ENCODE data around the gene CCDC71. TPM values are rescaled to one million over a fixed set of nuclear protein-coding genes. Genes with fewer than 3 reads are reported as not detected.
A peak's percentile ranks its signal among the peaks of the same experiment; 100 is the strongest.

CCDC71 gene
- total RNA-seq, 5 donors from 2014 or later (not counting 1 experiment from before 2014, with no cell fraction given): 20.4 to 37.0 (median 35.8) TPM

- H3K4me3 Mint-ChIP-seq: peak within 1 kb of the TSS; percentile 83 to 85 (median 83)
- WGBS (ENCODE audit: insufficient coverage): under 1% methylated on average over 66 of the region's 70 CpGs
- peak within 1 kb of the TSS; percentile 93 for H3K27ac ChIP-seq (ENCODE audit: low read length)
- H3K36me3 Mint-ChIP-seq: peaks cover 23% of the 10 kb centered on the region
- no peaks in the 10 kb centered on the region for H3K27me3 Mint-ChIP-seq
- peaks cover 8 to 33% of the 10 kb centered on the region in 2 donors for H3K36me3 ChIP-seq (ENCODE audit: control insufficient read depth in 2 of 2, extremely low read depth in 1 of 2, insufficient read depth in 1 of 2, low read length in 1 of 2)
- H3K4me1 Mint-ChIP-seq: peaks cover 14 to 22% (median 22%) of the 10 kb centered on the region in 3 donors
- peak within 1 kb of the TSS; percentile 81 to 95 for H3K4me3 ChIP-seq (ENCODE audit: control insufficient read depth in 1 of 2, extremely low read depth in 1 of 2, low read length in 1 of 2)
- H3K27ac Mint-ChIP-seq: peak within 1 kb of the TSS; percentile 87 to 89
- no peaks in the 10 kb centered on the region for H3K9me3 ChIP-seq
- no peaks in the 10 kb centered on the region for H3K9me3 Mint-ChIP-seq
- no peaks in the 10 kb centered on the region for H3K27me3 ChIP-seq (replicated peaks in 1 of 2; ENCODE audit: control insufficient read depth in 2 of 2, extremely low read depth in 1 of 2, insufficient read depth in 2 of 2, low read length in 1 of 2)
- H3K4me1 ChIP-seq (ENCODE audit: control insufficient read depth in 1 of 2, extremely low read depth in 1 of 2, insufficient read depth in 2 of 2, low read length in 2 of 2): peaks cover 9 to 42% of the 10 kb centered on the region in 2 experiments
- CTCF ChIA-PET: interaction anchor here (0.5 to 1.7 kb wide), 8 partner anchors 17 to 181 kb away, joined by 3 to 15 read pairs (median 3); partner anchors contain the start of genes IMPDH2 (in 1 of the 2), KLHDC8B (in 1 of the 2) and QRICH1 (in 1 of the 2)
- ATAC-seq (replicated peaks in 1 of 4) (peak; percentile 92 to 95 (median 93)), DNase-seq (peak; percentile 85 to 99 (median 94))
- POLR2A ChIA-PET: interaction anchor here in 1 of 2 donors (0.5 to 1.2 kb wide), 5 partner anchors 17 to 291 kb away, joined by 3 to 17 read pairs (median 3); partner anchors contain the start of genes DALRD3, QRICH1, RHOA and TCTA
These were observed 45.5 kb downstream of the CCDC71 start, which contains the start of gene USP19 for GRCh38 chr3:49120438-49121131. Gene USP19 (minus strand): TSS chr3:49120823. CDS start chr3:49119145, 1,678 bp downstream.

GRCh38 chr3:49120096-49120437 is 46.1 kb downstream of the CCDC71 start:
- Histone ChIP-seq H3K9me3 (no peaks in the 10 kb centered on the region), H3K27ac (ENCODE audit: low read length) (peak overlapping the region; percentile 93), H3K27me3 (replicated peaks in 1 of 2; ENCODE audit: control insufficient read depth in 2 of 2, extremely low read depth in 1 of 2, insufficient read depth in 2 of 2, low read length in 1 of 2) (no peaks in the 10 kb centered on the region), H3K4me1 (ENCODE audit: control insufficient read depth in 1 of 2, extremely low read depth in 1 of 2, insufficient read depth in 2 of 2, low read length in 2 of 2) (peaks cover 9 to 42% of the 10 kb centered on the region in 2 experiments), H3K36me3 (ENCODE audit: control insufficient read depth in 2 of 2, extremely low read depth in 1 of 2, insufficient read depth in 1 of 2, low read length in 1 of 2) (peaks cover 9 to 38% of the 10 kb centered on the region in 2 donors), H3K4me3 (ENCODE audit: control insufficient read depth in 1 of 2, extremely low read depth in 1 of 2, low read length in 1 of 2) (peak overlapping the region; percentile 81 to 95)
- 0% methylated on average over 9 of the region's 9 CpGs for WGBS (ENCODE audit: insufficient coverage)
- peak overlapping the region; percentile 87 to 89 for H3K27ac Mint-ChIP-seq
- POLR2A ChIA-PET: interaction anchor here in 1 of 2 donors (0.6 kb wide), 1 partner anchor 11 kb away, joined by 3 read pairs; no protein-coding TSS in a partner anchor
- peaks cover 14 to 22% (median 22%) of the 10 kb centered on the region in 3 donors for H3K4me1 Mint-ChIP-seq
- DNase-seq: peak in 7 of 35 experiments; percentile 5 to 30 (median 10)
- no peaks in the 10 kb centered on the region for H3K9me3 Mint-ChIP-seq
- H3K27me3 Mint-ChIP-seq: no peaks in the 10 kb centered on the region
- peak overlapping the region; percentile 83 to 85 (median 83) for H3K4me3 Mint-ChIP-seq
- CTCF ChIA-PET: interaction anchor here in 1 of 2 donors (0.5 to 1.7 kb wide), 5 partner anchors 16 to 182 kb away, joined by 3 to 15 read pairs (median 4); partner anchors contain the start of genes KLHDC8B and QRICH1
- peak in 3 of 4 experiments; percentile 1 to 9 (median 3) for ATAC-seq (replicated peaks in 1 of 4)
- H3K36me3 Mint-ChIP-seq: peaks cover 28% of the 10 kb centered on the region

GRCh38 chr3:49119439-49119838 is 46.7 kb downstream of the CCDC71 start:
- no peak for DNase-seq
- WGBS (ENCODE audit: insufficient coverage): no CpG with 5 or more reads among the region's 3 CpGs
- Histone ChIP-seq H3K9me3 (no peaks in the 10 kb centered on the region), H3K27me3 (replicated peaks in 1 of 2; ENCODE audit: control insufficient read depth in 2 of 2, extremely low read depth in 1 of 2, insufficient read depth in 2 of 2, low read length in 1 of 2) (no peaks in the 10 kb centered on the region), H3K4me3 (ENCODE audit: control insufficient read depth in 1 of 2, extremely low read depth in 1 of 2, low read length in 1 of 2) (peak overlapping the region; percentile 81 to 95), H3K36me3 (ENCODE audit: control insufficient read depth in 2 of 2, extremely low read depth in 1 of 2, insufficient read depth in 1 of 2, low read length in 1 of 2) (peaks cover 9 to 45% of the 10 kb centered on the region in 2 donors), H3K27ac (ENCODE audit: low read length) (peak overlapping the region; percentile 93), H3K4me1 (ENCODE audit: control insufficient read depth in 1 of 2, extremely low read depth in 1 of 2, insufficient read depth in 2 of 2, low read length in 2 of 2) (peaks cover 9 to 42% of the 10 kb centered on the region in 2 experiments)
- Mint-ChIP-seq H3K4me3 (peak overlapping the region; percentile 83 to 85 (median 83)), H3K36me3 (peaks cover 34% of the 10 kb centered on the region), H3K27ac (peak overlapping the region in 1 of 2 donors; percentile 39), H3K9me3 (no peaks in the 10 kb centered on the region), H3K4me1 (peaks cover 14 to 22% (median 22%) of the 10 kb centered on the region in 3 donors), H3K27me3 (no peaks in the 10 kb centered on the region)
- ChIA-PET CTCF (interaction anchor here in 1 of 2 donors (1.7 kb wide), 1 partner anchor 16 kb away, joined by 4 read pairs; no protein-coding TSS in a partner anchor), POLR2A (interaction anchor here in 1 of 2 donors (0.6 kb wide), 1 partner anchor 11 kb away, joined by 3 read pairs; no protein-coding TSS in a partner anchor)
- ATAC-seq (replicated peaks in 1 of 4): no peak

DNA sequence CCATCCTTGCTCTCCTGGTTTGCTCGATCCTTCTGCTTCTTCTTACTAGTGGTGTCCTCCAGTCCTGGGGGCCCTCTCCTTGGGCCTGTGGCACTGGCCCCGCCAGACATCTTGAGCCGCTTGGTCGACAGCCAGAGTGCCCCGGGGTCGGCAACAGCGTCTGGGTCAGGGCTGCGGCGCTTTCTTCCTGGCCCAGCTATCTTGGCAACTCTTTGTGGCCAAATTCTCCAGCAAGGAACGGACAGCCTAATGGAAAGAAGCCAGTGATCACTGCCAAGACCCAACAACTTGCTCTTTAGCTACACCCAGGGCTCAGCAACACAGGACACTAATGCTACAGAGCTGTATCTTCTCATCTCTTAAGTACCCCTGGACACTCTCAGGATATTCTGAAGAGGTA is 47.1 kb downstream of the CCDC71 start:
- Mint-ChIP-seq H3K4me3 (peak overlapping the region; percentile 83 to 85 (median 83)), H3K27ac (peak overlapping the region in 1 of 2 donors; percentile 39), H3K36me3 (peaks cover 36% of the 10 kb centered on the region), H3K27me3 (no peaks in the 10 kb centered on the region), H3K4me1 (peaks cover 14 to 22% (median 22%) of the 10 kb centered on the region in 3 donors), H3K9me3 (no peaks in the 10 kb centered on the region)
- ATAC-seq (replicated peaks in 1 of 4): no peak
- ChIA-PET CTCF (no interaction called here), POLR2A (no interaction called here)
- H3K27me3 ChIP-seq (replicated peaks in 1 of 2; ENCODE audit: control insufficient read depth in 2 of 2, extremely low read depth in 1 of 2, insufficient read depth in 2 of 2, low read length in 1 of 2): no peaks in the 10 kb centered on the region
- no peak overlapping the region for H3K4me3 ChIP-seq (ENCODE audit: control insufficient read depth in 1 of 2, extremely low read depth in 1 of 2, low read length in 1 of 2)
- peaks cover 12 to 49% of the 10 kb centered on the region in 2 donors for H3K36me3 ChIP-seq (ENCODE audit: control insufficient read depth in 2 of 2, extremely low read depth in 1 of 2, insufficient read depth in 1 of 2, low read length in 1 of 2)
- H3K4me1 ChIP-seq (ENCODE audit: control insufficient read depth in 1 of 2, extremely low read depth in 1 of 2, insufficient read depth in 2 of 2, low read length in 2 of 2): peaks cover 9 to 42% of the 10 kb centered on the region in 2 experiments
- H3K9me3 ChIP-seq: no peaks in the 10 kb centered on the region
- DNase-seq: no peak
- WGBS (ENCODE audit: insufficient coverage): 96% methylated on average over 10 of the region's 10 CpGs
- H3K27ac ChIP-seq (ENCODE audit: low read length): peak overlapping the region; percentile 93

Other genes with a start within 250 kb of the CCDC71 start
- 100 to 1,000 TPM; 136 to 163 (median 153) TPM for gene ARIH2, start 247.5 kb downstream of the CCDC71 start, total RNA-seq
- 10 to 100 TPM; 40.4 to 79.0 (median 73.6) TPM for gene P4HTM, start 176.1 kb downstream of the CCDC71 start, total RNA-seq
- gene WDR6, start 158.9 kb downstream of the CCDC71 start, total RNA-seq: 100 to 1,000 TPM; 204 to 300 (median 293) TPM
- 10 to 100 TPM; 20.8 to 35.1 (median 30.3) TPM for gene DALRD3, start 147.8 kb downstream of the CCDC71 start, total RNA-seq
- 10 to 100 TPM; 62.8 to 92.1 (median 78.1) TPM for gene NDUFAF3, start 144.2 kb downstream of the CCDC71 start, total RNA-seq
- gene IMPDH2, start 136.9 kb downstream of the CCDC71 start, total RNA-seq: 100 to 1,000 TPM; 110 to 160 (median 149) TPM
- gene QRICH1, start 72.3 kb downstream of the CCDC71 start, total RNA-seq: 100 to 1,000 TPM; 142 to 202 (median 155) TPM
- gene QARS1, start 61.6 kb downstream of the CCDC71 start, total RNA-seq: 100 to 1,000 TPM; 215 to 261 (median 245) TPM
- 100 to 1,000 TPM in 3 of 5 donors, 10 to 100 TPM in 2; 56.5 to 117 (median 105) TPM for gene USP19, start 45.5 kb downstream of the CCDC71 start, total RNA-seq
- gene LAMB2, start 33.3 kb downstream of the CCDC71 start, total RNA-seq: 1 to 10 TPM in 3 of 5 donors, under 1 TPM in 2; 0.25 to 3.7 (median 2.1) TPM
- 1 to 10 TPM; 2.0 to 7.3 (median 4.7) TPM for gene KLHDC8B, start 5.3 kb upstream of the CCDC71 start, total RNA-seq
- 10 to 100 TPM in 3 of 5 donors, 1 to 10 TPM in 2; 8.5 to 12.8 (median 10.9) TPM for gene C3orf62, start 110.9 kb upstream of the CCDC71 start, total RNA-seq
- 100 to 1,000 TPM; 101 to 107 (median 103) TPM for gene USP4, start 173.7 kb upstream of the CCDC71 start, total RNA-seq
- 10 to 100 TPM; 45.1 to 87.5 (median 73.8) TPM for gene GPX1, start 192.0 kb upstream of the CCDC71 start, total RNA-seq
- 100 to 1,000 TPM; 247 to 279 (median 269) TPM for gene RHOA, start 245.6 kb upstream of the CCDC71 start, total RNA-seq
- 10 to 100 TPM; 22.8 to 38.2 (median 34.3) TPM for gene TCTA, start 246.1 kb upstream of the CCDC71 start, total RNA-seq

Data from T-cell (primary cell).